GM23248 (cell line): ENCODE results near the gene PAQR9.

ENCODE experiments used
- EZH2 ChIP-seq: fragments of 200-600 bp; sonication (generic); IDR thresholded peaks from 2 replicates; pipeline ENCODE4 v1.6.1; 2018; ENCODE audit warnings: antibody characterized with exemption, mild to moderate bottlenecking; ENCODE audit not compliant: insufficient read depth, poor library complexity, severe bottlenecking
- EZH2phosphoT487 ChIP-seq: fragments of 200-600 bp; sonication (generic); IDR thresholded peaks from 2 replicates; pipeline ENCODE4 v1.6.1; 2018; ENCODE audit warnings: antibody characterized with exemption, moderate library complexity, mild to moderate bottlenecking, low read depth; ENCODE audit not compliant: insufficient read depth

- TF ChIP-seq EZH2 = no peak
- TF ChIP-seq EZH2phosphoT487 = no peak
These were observed 39.8 kb downstream of the PAQR9 start for GRCh38 chr3:142923694-142924093.
